Measurements from ENCODE around the gene ERBB3.
"Not testable (repeated sequence)": the region's sequence is repeated elsewhere in the genome, so short reads cannot be mapped to it uniquely, and the experiment has no call there.

Gene ERBB3

GRCh38 chr12:56053407-56053893 is 26.5 kb upstream of the ERBB3 start:
- Histone ChIP-seq H3K4me3 (ENCODE audit: low read length) (no peak overlapping the region), H3K4me1 (ENCODE audit: control insufficient read depth, insufficient read depth, low read length) (no peaks in the 10 kb centered on the region), H3K27me3 (ENCODE audit: control insufficient read depth, insufficient read depth, low read length) (no peaks in the 10 kb centered on the region), H3K9ac (ENCODE audit: low read length) (no peak overlapping the region), H3K36me3 (ENCODE audit: control insufficient read depth, insufficient read depth, low read length) (no peaks in the 10 kb centered on the region), H3K27ac (ENCODE audit: low read depth, low read length) (no peak overlapping the region)

- not testable (repeated sequence) for H3K27ac ChIP-seq (ENCODE audit: low read depth, low read length); H3K4me3 ChIP-seq (ENCODE audit: low read length); H3K27me3 ChIP-seq (ENCODE audit: control insufficient read depth, insufficient read depth, low read length); H3K4me1 ChIP-seq (ENCODE audit: control insufficient read depth, insufficient read depth, low read length); H3K9ac ChIP-seq (ENCODE audit: low read length); H3K36me3 ChIP-seq (ENCODE audit: control insufficient read depth, insufficient read depth, low read length)
These were observed 20.0 kb upstream of the ERBB3 start for GRCh38 chr12:56059964-56060363.

GRCh38 chr12:56061982-56062381 is 18.0 kb upstream of the ERBB3 start:
- Histone ChIP-seq H3K36me3 (ENCODE audit: control insufficient read depth, insufficient read depth, low read length) (no peaks in the 10 kb centered on the region), H3K27ac (ENCODE audit: low read depth, low read length) (no peak overlapping the region), H3K27me3 (ENCODE audit: control insufficient read depth, insufficient read depth, low read length) (no peaks in the 10 kb centered on the region), H3K4me1 (ENCODE audit: control insufficient read depth, insufficient read depth, low read length) (no peaks in the 10 kb centered on the region), H3K9ac (ENCODE audit: low read length) (no peak overlapping the region), H3K4me3 (ENCODE audit: low read length) (no peak overlapping the region)

- H3K9ac ChIP-seq (ENCODE audit: low read length), result no peak overlapping the region
- no peaks in the 10 kb centered on the region for H3K4me1 ChIP-seq (ENCODE audit: control insufficient read depth, insufficient read depth, low read length)
- H3K27ac ChIP-seq (ENCODE audit: low read depth, low read length), result no peak overlapping the region
- H3K27me3 ChIP-seq (ENCODE audit: control insufficient read depth, insufficient read depth, low read length), result no peaks in the 10 kb centered on the region
- H3K4me3 ChIP-seq (ENCODE audit: low read length), result no peak overlapping the region
- no peaks in the 10 kb centered on the region for H3K36me3 ChIP-seq (ENCODE audit: control insufficient read depth, insufficient read depth, low read length)
These were observed 17.0 kb upstream of the ERBB3 start for GRCh38 chr12:56062996-56063395.

GRCh38 chr12:56071648-56072047 is 8.3 kb upstream of the ERBB3 start:
- no peaks in the 10 kb centered on the region for H3K36me3 ChIP-seq (ENCODE audit: control insufficient read depth, insufficient read depth, low read length)
- no peaks in the 10 kb centered on the region for H3K4me1 ChIP-seq (ENCODE audit: control insufficient read depth, insufficient read depth, low read length)
- H3K4me3 ChIP-seq (ENCODE audit: low read length), result no peak overlapping the region
- H3K27me3 ChIP-seq (ENCODE audit: control insufficient read depth, insufficient read depth, low read length), result no peaks in the 10 kb centered on the region
- no peak overlapping the region for H3K9ac ChIP-seq (ENCODE audit: low read length)
- no peak overlapping the region for H3K27ac ChIP-seq (ENCODE audit: low read depth, low read length)

GRCh38 chr12:56074396-56074795 is 5.6 kb upstream of the ERBB3 start:
- Histone ChIP-seq H3K4me3 (ENCODE audit: low read length) (no peak overlapping the region), H3K9ac (ENCODE audit: low read length) (no peak overlapping the region), H3K27me3 (ENCODE audit: control insufficient read depth, insufficient read depth, low read length) (no peaks in the 10 kb centered on the region), H3K4me1 (ENCODE audit: control insufficient read depth, insufficient read depth, low read length) (no peaks in the 10 kb centered on the region), H3K27ac (ENCODE audit: low read depth, low read length) (no peak overlapping the region), H3K36me3 (ENCODE audit: control insufficient read depth, insufficient read depth, low read length) (no peaks in the 10 kb centered on the region)

GRCh38 chr12:56077966-56078365 is 2.0 kb upstream of the ERBB3 start:
- H3K27me3 ChIP-seq (ENCODE audit: control insufficient read depth, insufficient read depth, low read length); H3K4me1 ChIP-seq (ENCODE audit: control insufficient read depth, insufficient read depth, low read length); H3K27ac ChIP-seq (ENCODE audit: low read depth, low read length); H3K36me3 ChIP-seq (ENCODE audit: control insufficient read depth, insufficient read depth, low read length); H3K9ac ChIP-seq (ENCODE audit: low read length); H3K4me3 ChIP-seq (ENCODE audit: low read length): not testable (repeated sequence)

GRCh38 chr12:56078427-56078826 is 1.5 kb upstream of the ERBB3 start:
- no peaks in the 10 kb centered on the region for H3K27me3 ChIP-seq (ENCODE audit: control insufficient read depth, insufficient read depth, low read length)
- no peak overlapping the region for H3K4me3 ChIP-seq (ENCODE audit: low read length)
- no peaks in the 10 kb centered on the region for H3K36me3 ChIP-seq (ENCODE audit: control insufficient read depth, insufficient read depth, low read length)
- H3K4me1 ChIP-seq (ENCODE audit: control insufficient read depth, insufficient read depth, low read length), result no peaks in the 10 kb centered on the region
- H3K9ac ChIP-seq (ENCODE audit: low read length), result no peak overlapping the region
- no peak overlapping the region for H3K27ac ChIP-seq (ENCODE audit: low read depth, low read length)

GRCh38 chr12:56078931-56079722 is 838 bp upstream of the ERBB3 start:
- peak overlapping the region; percentile 35 for H3K9ac ChIP-seq (ENCODE audit: low read length)
- H3K36me3 ChIP-seq (ENCODE audit: control insufficient read depth, insufficient read depth, low read length), result peaks cover 2% of the 10 kb centered on the region
- no peak overlapping the region for H3K27ac ChIP-seq (ENCODE audit: low read depth, low read length)
- H3K4me3 ChIP-seq (ENCODE audit: low read length), result peak overlapping the region; percentile 72
- no peaks in the 10 kb centered on the region for H3K4me1 ChIP-seq (ENCODE audit: control insufficient read depth, insufficient read depth, low read length)
- no peaks in the 10 kb centered on the region for H3K27me3 ChIP-seq (ENCODE audit: control insufficient read depth, insufficient read depth, low read length)

GRCh38 chr12:56080556-56081138 is 682 bp downstream of the ERBB3 start:
- H3K36me3 ChIP-seq (ENCODE audit: control insufficient read depth, insufficient read depth, low read length), result peaks cover 2% of the 10 kb centered on the region
- H3K9ac ChIP-seq (ENCODE audit: low read length), result peak overlapping the region; percentile 75
- peak overlapping the region; percentile 72 for H3K4me3 ChIP-seq (ENCODE audit: low read length)
- H3K27ac ChIP-seq (ENCODE audit: low read depth, low read length), result peak overlapping the region; percentile 61
- no peaks in the 10 kb centered on the region for H3K4me1 ChIP-seq (ENCODE audit: control insufficient read depth, insufficient read depth, low read length)
- H3K27me3 ChIP-seq (ENCODE audit: control insufficient read depth, insufficient read depth, low read length), result no peaks in the 10 kb centered on the region

GRCh38 chr12:56081393-56082347 is 1.7 kb downstream of the ERBB3 start:
- Histone ChIP-seq H3K36me3 (ENCODE audit: control insufficient read depth, insufficient read depth, low read length) (peaks cover 2% of the 10 kb centered on the region), H3K27me3 (ENCODE audit: control insufficient read depth, insufficient read depth, low read length) (no peaks in the 10 kb centered on the region), H3K4me3 (ENCODE audit: low read length) (peak overlapping the region; percentile 72), H3K9ac (ENCODE audit: low read length) (peak overlapping the region; percentile 75), H3K27ac (ENCODE audit: low read depth, low read length) (no peak overlapping the region), H3K4me1 (ENCODE audit: control insufficient read depth, insufficient read depth, low read length) (no peaks in the 10 kb centered on the region)

- no peak overlapping the region for H3K9ac ChIP-seq (ENCODE audit: low read length)
- no peaks in the 10 kb centered on the region for H3K27me3 ChIP-seq (ENCODE audit: control insufficient read depth, insufficient read depth, low read length)
- peaks cover 2% of the 10 kb centered on the region for H3K36me3 ChIP-seq (ENCODE audit: control insufficient read depth, insufficient read depth, low read length)
- H3K4me3 ChIP-seq (ENCODE audit: low read length), result peak overlapping the region; percentile 72
- H3K4me1 ChIP-seq (ENCODE audit: control insufficient read depth, insufficient read depth, low read length), result no peaks in the 10 kb centered on the region
- H3K27ac ChIP-seq (ENCODE audit: low read depth, low read length), result no peak overlapping the region
These were observed 2.4 kb downstream of the ERBB3 start for GRCh38 chr12:56082382-56082781.

Data from rectal smooth muscle tissue (tissue), 1 donor.